ENCODE results near the gene NPAS2.

Gene NPAS2

GRCh38 chr2:100939445-100939844 lies 119.5 kb downstream of the NPAS2 start:
- Histone ChIP-seq H3K9me3 (ENCODE audit: control insufficient read depth in 2 of 2, low read length in 2 of 2) (no peaks in the 10 kb centered on the region), H3K4me1 (ENCODE audit: control insufficient read depth in 2 of 2, insufficient read depth in 2 of 2, low read length in 2 of 2) (no peaks in the 10 kb centered on the region), H3K27me3 (ENCODE audit: control insufficient read depth in 2 of 2, insufficient read depth in 2 of 2, low read length in 2 of 2) (no peaks in the 10 kb centered on the region), H3K4me3 (ENCODE audit: low read length in 2 of 2) (no peak overlapping the region), H3K9ac (ENCODE audit: low read depth in 1 of 2, low read length in 2 of 2) (no peak overlapping the region), H3K27ac (ENCODE audit: low read depth in 2 of 2, low read length in 2 of 2) (no peak overlapping the region), H3K36me3 (ENCODE audit: control insufficient read depth in 2 of 2, insufficient read depth in 2 of 2, low read length in 2 of 2) (peaks cover 3 to 15% of the 10 kb centered on the region in 2 donors)

GRCh38 chr2:100940240-100940639 lies 120.3 kb downstream of the NPAS2 start:
- H3K4me1 ChIP-seq (ENCODE audit: control insufficient read depth in 2 of 2, insufficient read depth in 2 of 2, low read length in 2 of 2) = no peaks in the 10 kb centered on the region
- H3K27ac ChIP-seq (ENCODE audit: low read depth in 2 of 2, low read length in 2 of 2) = no peak overlapping the region
- H3K9me3 ChIP-seq (ENCODE audit: control insufficient read depth in 2 of 2, low read length in 2 of 2) = no peaks in the 10 kb centered on the region
- H3K36me3 ChIP-seq (ENCODE audit: control insufficient read depth in 2 of 2, insufficient read depth in 2 of 2, low read length in 2 of 2) = peaks cover 3 to 12% of the 10 kb centered on the region in 2 donors
- H3K4me3 ChIP-seq (ENCODE audit: low read length in 2 of 2) = no peak overlapping the region
- H3K27me3 ChIP-seq (ENCODE audit: control insufficient read depth in 2 of 2, insufficient read depth in 2 of 2, low read length in 2 of 2) = no peaks in the 10 kb centered on the region
- H3K9ac ChIP-seq (ENCODE audit: low read depth in 1 of 2, low read length in 2 of 2) = no peak overlapping the region

- Histone ChIP-seq H3K9ac (ENCODE audit: low read depth in 1 of 2, low read length in 2 of 2) (no peak overlapping the region), H3K36me3 (ENCODE audit: control insufficient read depth in 2 of 2, insufficient read depth in 2 of 2, low read length in 2 of 2) (peaks cover 3 to 11% of the 10 kb centered on the region in 2 donors), H3K4me1 (ENCODE audit: control insufficient read depth in 2 of 2, insufficient read depth in 2 of 2, low read length in 2 of 2) (no peaks in the 10 kb centered on the region), H3K27me3 (ENCODE audit: control insufficient read depth in 2 of 2, insufficient read depth in 2 of 2, low read length in 2 of 2) (no peaks in the 10 kb centered on the region), H3K27ac (ENCODE audit: low read depth in 2 of 2, low read length in 2 of 2) (no peak overlapping the region), H3K9me3 (ENCODE audit: control insufficient read depth in 2 of 2, low read length in 2 of 2) (no peaks in the 10 kb centered on the region), H3K4me3 (ENCODE audit: low read length in 2 of 2) (no peak overlapping the region)
Observed at GRCh38 chr2:100940766-100941645, 121.1 kb downstream of the NPAS2 start.

GRCh38 chr2:100941646-100942240 lies 121.8 kb downstream of the NPAS2 start:
- Histone ChIP-seq H3K9me3 (ENCODE audit: control insufficient read depth in 2 of 2, low read length in 2 of 2) (no peaks in the 10 kb centered on the region), H3K36me3 (ENCODE audit: control insufficient read depth in 2 of 2, insufficient read depth in 2 of 2, low read length in 2 of 2) (peaks cover 3 to 11% of the 10 kb centered on the region in 2 donors), H3K4me3 (ENCODE audit: low read length in 2 of 2) (no peak overlapping the region), H3K27ac (ENCODE audit: low read depth in 2 of 2, low read length in 2 of 2) (no peak overlapping the region), H3K4me1 (ENCODE audit: control insufficient read depth in 2 of 2, insufficient read depth in 2 of 2, low read length in 2 of 2) (no peaks in the 10 kb centered on the region), H3K27me3 (ENCODE audit: control insufficient read depth in 2 of 2, insufficient read depth in 2 of 2, low read length in 2 of 2) (no peaks in the 10 kb centered on the region), H3K9ac (ENCODE audit: low read depth in 1 of 2, low read length in 2 of 2) (no peak overlapping the region)

GRCh38 chr2:100944617-100945432 lies 124.9 kb downstream of the NPAS2 start:
- no peaks in the 10 kb centered on the region for H3K27me3 ChIP-seq (ENCODE audit: control insufficient read depth in 2 of 2, insufficient read depth in 2 of 2, low read length in 2 of 2)
- no peak overlapping the region for H3K9ac ChIP-seq (ENCODE audit: low read depth in 1 of 2, low read length in 2 of 2)
- no peaks in the 10 kb centered on the region for H3K4me1 ChIP-seq (ENCODE audit: control insufficient read depth in 2 of 2, insufficient read depth in 2 of 2, low read length in 2 of 2)
- no peak overlapping the region for H3K4me3 ChIP-seq (ENCODE audit: low read length in 2 of 2)
- H3K27ac ChIP-seq (ENCODE audit: low read depth in 2 of 2, low read length in 2 of 2) = no peak overlapping the region
- no peaks in the 10 kb centered on the region for H3K9me3 ChIP-seq (ENCODE audit: control insufficient read depth in 2 of 2, low read length in 2 of 2)
- peaks cover 3 to 12% of the 10 kb centered on the region in 2 donors for H3K36me3 ChIP-seq (ENCODE audit: control insufficient read depth in 2 of 2, insufficient read depth in 2 of 2, low read length in 2 of 2)

- no peaks in the 10 kb centered on the region for H3K4me1 ChIP-seq (ENCODE audit: control insufficient read depth in 2 of 2, insufficient read depth in 2 of 2, low read length in 2 of 2)
- no peaks in the 10 kb centered on the region for H3K9me3 ChIP-seq (ENCODE audit: control insufficient read depth in 2 of 2, low read length in 2 of 2)
- peaks cover 3 to 12% of the 10 kb centered on the region in 2 donors for H3K36me3 ChIP-seq (ENCODE audit: control insufficient read depth in 2 of 2, insufficient read depth in 2 of 2, low read length in 2 of 2)
- no peak overlapping the region for H3K27ac ChIP-seq (ENCODE audit: low read depth in 2 of 2, low read length in 2 of 2)
- H3K27me3 ChIP-seq (ENCODE audit: control insufficient read depth in 2 of 2, insufficient read depth in 2 of 2, low read length in 2 of 2) = no peaks in the 10 kb centered on the region
- no peak overlapping the region for H3K9ac ChIP-seq (ENCODE audit: low read depth in 1 of 2, low read length in 2 of 2)
- no peak overlapping the region for H3K4me3 ChIP-seq (ENCODE audit: low read length in 2 of 2)
Observed at GRCh38 chr2:100945433-100945740, 125.4 kb downstream of the NPAS2 start.

- Histone ChIP-seq H3K36me3 (ENCODE audit: control insufficient read depth in 2 of 2, insufficient read depth in 2 of 2, low read length in 2 of 2) (peaks cover 3 to 12% of the 10 kb centered on the region in 2 donors), H3K9ac (ENCODE audit: low read depth in 1 of 2, low read length in 2 of 2) (no peak overlapping the region), H3K4me1 (ENCODE audit: control insufficient read depth in 2 of 2, insufficient read depth in 2 of 2, low read length in 2 of 2) (no peaks in the 10 kb centered on the region), H3K9me3 (ENCODE audit: control insufficient read depth in 2 of 2, low read length in 2 of 2) (no peaks in the 10 kb centered on the region), H3K4me3 (ENCODE audit: low read length in 2 of 2) (no peak overlapping the region), H3K27me3 (ENCODE audit: control insufficient read depth in 2 of 2, insufficient read depth in 2 of 2, low read length in 2 of 2) (no peaks in the 10 kb centered on the region), H3K27ac (ENCODE audit: low read depth in 2 of 2, low read length in 2 of 2) (no peak overlapping the region)
Observed at GRCh38 chr2:100945930-100946607, 126.1 kb downstream of the NPAS2 start.

- Histone ChIP-seq H3K4me1 (ENCODE audit: control insufficient read depth in 2 of 2, insufficient read depth in 2 of 2, low read length in 2 of 2) (no peaks in the 10 kb centered on the region), H3K9me3 (ENCODE audit: control insufficient read depth in 2 of 2, low read length in 2 of 2) (no peaks in the 10 kb centered on the region), H3K27me3 (ENCODE audit: control insufficient read depth in 2 of 2, insufficient read depth in 2 of 2, low read length in 2 of 2) (no peaks in the 10 kb centered on the region), H3K36me3 (ENCODE audit: control insufficient read depth in 2 of 2, insufficient read depth in 2 of 2, low read length in 2 of 2) (peaks cover under 1 to 4% of the 10 kb centered on the region in 2 donors), H3K9ac (ENCODE audit: low read depth in 1 of 2, low read length in 2 of 2) (no peak overlapping the region), H3K4me3 (ENCODE audit: low read length in 2 of 2) (no peak overlapping the region), H3K27ac (ENCODE audit: low read depth in 2 of 2, low read length in 2 of 2) (no peak overlapping the region)
Observed at GRCh38 chr2:100948942-100949811, 129.2 kb downstream of the NPAS2 start.

GRCh38 chr2:100952512-100952911 lies 132.6 kb downstream of the NPAS2 start:
- no peaks in the 10 kb centered on the region for H3K4me1 ChIP-seq (ENCODE audit: control insufficient read depth in 2 of 2, insufficient read depth in 2 of 2, low read length in 2 of 2)
- H3K27me3 ChIP-seq (ENCODE audit: control insufficient read depth in 2 of 2, insufficient read depth in 2 of 2, low read length in 2 of 2) = no peaks in the 10 kb centered on the region
- no peaks in the 10 kb centered on the region for H3K9me3 ChIP-seq (ENCODE audit: control insufficient read depth in 2 of 2, low read length in 2 of 2)
- H3K4me3 ChIP-seq (ENCODE audit: low read length in 2 of 2) = no peak overlapping the region
- no peak overlapping the region for H3K9ac ChIP-seq (ENCODE audit: low read depth in 1 of 2, low read length in 2 of 2)
- H3K36me3 ChIP-seq (ENCODE audit: control insufficient read depth in 2 of 2, insufficient read depth in 2 of 2, low read length in 2 of 2) = peaks cover 3 to 4% of the 10 kb centered on the region in 2 donors
- H3K27ac ChIP-seq (ENCODE audit: low read depth in 2 of 2, low read length in 2 of 2) = no peak overlapping the region
